H9 (cell line): ENCODE results near the gene AIF1. TPM values are rescaled to one million over a fixed set of nuclear protein-coding genes. Genes with fewer than 3 reads are reported as not detected.

Source experiments
- DNase-seq: peaks from one replicate; pipeline ENCODE4 v3.0.0-alpha.2; 2017
- H2AFZ ChIP-seq: one replicate; pipeline ENCODE4 v1.6.1; 2013; ENCODE audit warnings: mild to moderate bottlenecking, low read length, control low read depth, moderate library complexity
- H2AK5ac ChIP-seq: 2 replicates; pipeline ENCODE4 v1.6.1; 2013; ENCODE audit warnings: low read length, control low read depth, mixed read lengths; ENCODE audit not compliant: insufficient read length
- H2BK120ac ChIP-seq: one replicate; pipeline ENCODE4 v1.6.1; 2013; ENCODE audit warnings: low read depth, mild to moderate bottlenecking, low read length, control low read depth, inconsistent platforms; ENCODE audit not compliant: poor library complexity, severe bottlenecking
- H2BK12ac ChIP-seq: 2 replicates; pipeline ENCODE4 v1.6.1; 2013; ENCODE audit warnings: low read length, control low read depth, mixed read lengths, low read depth; ENCODE audit not compliant: insufficient read length
- H2BK15ac ChIP-seq: 2 replicates; pipeline ENCODE4 v1.6.1; 2013; ENCODE audit warnings: low read depth, low read length, control low read depth
- H2BK20ac ChIP-seq: one replicate; pipeline ENCODE4 v1.6.1; 2013; ENCODE audit warnings: low read depth, mild to moderate bottlenecking, low read length, control low read depth, inconsistent platforms; ENCODE audit not compliant: poor library complexity, severe bottlenecking
- H2BK5ac ChIP-seq: 2 replicates; pipeline ENCODE4 v1.6.1; 2013; ENCODE audit warnings: low read length, control low read depth, mixed read lengths; ENCODE audit not compliant: insufficient read length
- H3K14ac ChIP-seq: 2 replicates; pipeline ENCODE4 v1.6.1; 2013; ENCODE audit warnings: low read length, control low read depth; ENCODE audit not compliant: insufficient read depth
- H3K18ac ChIP-seq: 2 replicates; pipeline ENCODE4 v1.6.1; 2013; ENCODE audit warnings: low read depth, mild to moderate bottlenecking, mixed read lengths, low read length, control low read depth; ENCODE audit not compliant: insufficient read length
- H3K23ac ChIP-seq: 2 replicates; pipeline ENCODE4 v1.6.1; 2013; ENCODE audit warnings: low read length, control low read depth, mixed read lengths, low read depth; ENCODE audit not compliant: insufficient read length
- H3K23me2 ChIP-seq: 2 replicates; pipeline ENCODE4 v1.6.1; 2013; ENCODE audit warnings: low read depth, mild to moderate bottlenecking, mixed read lengths, low read length, control low read depth; ENCODE audit not compliant: insufficient read length, poor library complexity, severe bottlenecking
- H3K27ac ChIP-seq: 2 replicates; pipeline ENCODE4 v1.5.1; 2013; ENCODE audit warnings: low read length, control low read depth, mixed read lengths, low read depth; ENCODE audit not compliant: insufficient read length
- H3K27me3 ChIP-seq: 2 replicates; pipeline ENCODE4 v1.6.1; 2013; ENCODE audit warnings: low read length, control low read depth, inconsistent platforms; ENCODE audit not compliant: insufficient read depth
- H3K4ac ChIP-seq: 2 replicates; pipeline ENCODE4 v1.6.1; 2013; ENCODE audit warnings: low read depth, mild to moderate bottlenecking, control low read depth, inconsistent platforms, low read length, moderate library complexity
- H3K4me1 ChIP-seq: 2 replicates; pipeline ENCODE4 v1.6.1; 2013; ENCODE audit warnings: low read length, control low read depth, inconsistent platforms; ENCODE audit not compliant: insufficient read depth
- H3K4me2 ChIP-seq: 2 replicates; pipeline ENCODE4 v1.6.1; 2013; ENCODE audit warnings: low read length, control low read depth, mixed read lengths; ENCODE audit not compliant: insufficient read length, insufficient read depth
- H3K56ac ChIP-seq: 2 replicates; pipeline ENCODE4 v1.6.1; 2013; ENCODE audit warnings: low read depth, mild to moderate bottlenecking, mixed read lengths, low read length, control low read depth; ENCODE audit not compliant: insufficient read length
- H3K79me1 ChIP-seq: 2 replicates; pipeline ENCODE4 v1.6.1; 2013; ENCODE audit warnings: low read depth, mild to moderate bottlenecking, moderate library complexity, low read length, control low read depth, inconsistent platforms; ENCODE audit not compliant: insufficient read depth, poor library complexity, severe bottlenecking
- H3K79me2 ChIP-seq: 2 replicates; pipeline ENCODE4 v1.6.1; 2013; ENCODE audit warnings: low read length, control low read depth, inconsistent platforms; ENCODE audit not compliant: insufficient read depth
- H3K9ac ChIP-seq: 2 replicates; pipeline ENCODE4 v1.6.1; 2013; ENCODE audit warnings: low read length, control low read depth, mixed read lengths; ENCODE audit not compliant: insufficient read length; ENCODE audit errors: extremely low read depth
- H3K9me3 ChIP-seq: one replicate; pipeline ENCODE4 v1.6.1; 2013; ENCODE audit warnings: low read depth, low read length, inconsistent platforms; ENCODE audit not compliant: control insufficient read depth
- H3T11ph ChIP-seq: one replicate; pipeline ENCODE4 v1.6.1; 2013; ENCODE audit warnings: mild to moderate bottlenecking, low read length, control low read depth, inconsistent platforms
- H4K20me1 ChIP-seq: one replicate; pipeline ENCODE4 v1.6.1; 2013; ENCODE audit not compliant: control insufficient read depth, insufficient read length, insufficient read depth
- H4K5ac ChIP-seq: 2 replicates; pipeline ENCODE4 v1.6.1; 2013; ENCODE audit warnings: low read depth, mild to moderate bottlenecking, mixed read lengths, low read length, control low read depth; ENCODE audit not compliant: insufficient read length
- H4K8ac ChIP-seq: replicated peaks from 2 replicates; pipeline ENCODE4 v1.6.1; 2013; ENCODE audit warnings: low read length, control low read depth, mixed read lengths, low read depth; ENCODE audit not compliant: insufficient read length
- H4K91ac ChIP-seq: 2 replicates; pipeline ENCODE4 v1.6.1; 2013; ENCODE audit warnings: low read depth, mild to moderate bottlenecking, moderate library complexity, mixed read lengths, low read length, control low read depth; ENCODE audit not compliant: insufficient read length
- H3K27ac Mint-ChIP-seq, 3 experiments: 2 replicates in 2 of 3; 3 replicates in 1 of 3; pipeline ENCODE4 v1.8.0; 2020 to 2021; ENCODE audit warnings: mixed read lengths in 3 of 3, mild to moderate bottlenecking in 1 of 3, moderate library complexity in 1 of 3
- H3K27me3 Mint-ChIP-seq: 2 replicates; pipeline ENCODE4 v1.8.0; 2021; ENCODE audit warnings: low read depth, mild to moderate bottlenecking, moderate library complexity, mixed read lengths
- H3K36me3 Mint-ChIP-seq, 3 experiments: 2 replicates in 2 of 3; 3 replicates in 1 of 3; pipeline ENCODE4 v1.8.0; 2020 to 2021; ENCODE audit warnings: low read depth in 3 of 3, mixed read lengths in 3 of 3; ENCODE audit not compliant: insufficient read depth in 1 of 3
- H3K4me1 Mint-ChIP-seq, 2 experiments: 2 replicates each; pipeline ENCODE4 v1.8.0; 2020; ENCODE audit warnings: mixed read lengths in 2 of 2
- H3K4me3 Mint-ChIP-seq, 2 experiments: 2 replicates in 1 of 2; 3 replicates in 1 of 2; pipeline ENCODE4 v1.8.0; 2020 to 2021; ENCODE audit warnings: mild to moderate bottlenecking in 2 of 2, mixed read lengths in 2 of 2, moderate library complexity in 1 of 2
- H3K9me3 Mint-ChIP-seq, 2 experiments: 2 replicates in 1 of 2; 3 replicates in 1 of 2; pipeline ENCODE4 v1.8.0; 2020; ENCODE audit warnings: mild to moderate bottlenecking in 2 of 2, mixed read lengths in 2 of 2, moderate library complexity in 1 of 2
- WGBS: extraction: QIAGEN DNeasy Blood & Tissue Kit; methylation state at CpG from one replicate; pipeline ENCODE4 v1.1.7; 2013; ENCODE audit warnings: missing lambda C conversion rate, low lambda C conversion rate, mixed read lengths; ENCODE audit not compliant: insufficient read length; ENCODE audit errors: extremely low coverage; 5-methylcytosine and 5-hydroxymethylcytosine counted together
- total RNA-seq: library from RNA; stranded (reverse); gene quantifications from 2 replicates; pipeline ENCODE4 v1.2.1, GENCODE V29; 2021
- TF ChIP-seq, protein P1 (sequence below): fragments of 200-600 bp; sonication (generic); conservative IDR thresholded peaks from 3 replicates; pipeline ENCODE4 v1.8.0; 2021; ENCODE audit warnings: antibody characterized with exemption, mild to moderate bottlenecking

Gene AIF1
- total RNA-seq, 1 experiment from 2014 or later: 4.2 TPM

- H3K4me1 Mint-ChIP-seq: peaks cover under 1 to 5% of the 10 kb centered on the region in 2 experiments
- H3K27ac ChIP-seq: no peak overlapping the region
- no peak overlapping the region for H2AK5ac ChIP-seq
- no CpG with 5 or more reads among the region's 19 CpGs for WGBS
- TF ChIP-seq, protein P1, sequence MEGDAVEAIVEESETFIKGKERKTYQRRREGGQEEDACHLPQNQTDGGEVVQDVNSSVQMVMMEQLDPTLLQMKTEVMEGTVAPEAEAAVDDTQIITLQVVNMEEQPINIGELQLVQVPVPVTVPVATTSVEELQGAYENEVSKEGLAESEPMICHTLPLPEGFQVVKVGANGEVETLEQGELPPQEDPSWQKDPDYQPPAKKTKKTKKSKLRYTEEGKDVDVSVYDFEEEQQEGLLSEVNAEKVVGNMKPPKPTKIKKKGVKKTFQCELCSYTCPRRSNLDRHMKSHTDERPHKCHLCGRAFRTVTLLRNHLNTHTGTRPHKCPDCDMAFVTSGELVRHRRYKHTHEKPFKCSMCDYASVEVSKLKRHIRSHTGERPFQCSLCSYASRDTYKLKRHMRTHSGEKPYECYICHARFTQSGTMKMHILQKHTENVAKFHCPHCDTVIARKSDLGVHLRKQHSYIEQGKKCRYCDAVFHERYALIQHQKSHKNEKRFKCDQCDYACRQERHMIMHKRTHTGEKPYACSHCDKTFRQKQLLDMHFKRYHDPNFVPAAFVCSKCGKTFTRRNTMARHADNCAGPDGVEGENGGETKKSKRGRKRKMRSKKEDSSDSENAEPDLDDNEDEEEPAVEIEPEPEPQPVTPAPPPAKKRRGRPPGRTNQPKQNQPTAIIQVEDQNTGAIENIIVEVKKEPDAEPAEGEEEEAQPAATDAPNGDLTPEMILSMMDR: no peak
- no peak overlapping the region for H2BK120ac ChIP-seq
- H4K8ac ChIP-seq: no peak overlapping the region
- H2BK12ac ChIP-seq: no peak overlapping the region
- H3K27me3 ChIP-seq: no peaks in the 10 kb centered on the region
- no peak overlapping the region for H3K9ac ChIP-seq
- H2BK20ac ChIP-seq: no peak overlapping the region
- no peaks in the 10 kb centered on the region for H3K9me3 ChIP-seq
- H3K4me1 ChIP-seq: no peaks in the 10 kb centered on the region
- H2BK5ac ChIP-seq: no peak overlapping the region
- peaks cover 3% of the 10 kb centered on the region; the same call in 1 of the 2 replicates for H3K79me2 ChIP-seq
- H3K79me1 ChIP-seq: peaks cover 3% of the 10 kb centered on the region
- H3K14ac ChIP-seq: no peak overlapping the region
- H3K36me3 Mint-ChIP-seq: peaks cover 87 to 100% (median 99%) of the 10 kb centered on the region in 3 experiments
- no peaks in the 10 kb centered on the region; the same call in 1 of the 2 replicates for H3K27me3 Mint-ChIP-seq
- H3K23ac ChIP-seq: no peak overlapping the region
- H3K27ac Mint-ChIP-seq: peak overlapping the region; percentile 37 to 68 (median 41); a peak in 3 of 7 replicates
- no peak overlapping the region for H3K18ac ChIP-seq
- no peak overlapping the region for H2AFZ ChIP-seq
- no peak overlapping the region for H2BK15ac ChIP-seq
- no peak overlapping the region for H3T11ph ChIP-seq
- H3K4ac ChIP-seq: no peak overlapping the region
- H4K91ac ChIP-seq: no peak overlapping the region
- H3K4me3 Mint-ChIP-seq: no peak overlapping the region; a peak in 1 of 5 replicates
- no peak overlapping the region for H3K4me2 ChIP-seq
- H3K23me2 ChIP-seq: no peaks in the 10 kb centered on the region
- no peak overlapping the region for H3K56ac ChIP-seq
- no peaks in the 10 kb centered on the region for H3K9me3 Mint-ChIP-seq
- H4K20me1 ChIP-seq: no peaks in the 10 kb centered on the region
- no peak overlapping the region for H4K5ac ChIP-seq
- DNase-seq: no peak
Observed at GRCh38 chr6:31627690-31628287, 12.8 kb downstream of the AIF1 start.
